ENCODE data around the gene KRT38.
"Not testable (repeated sequence)": the region's sequence is repeated elsewhere in the genome, so short reads cannot be mapped to it uniquely, and the experiment has no call there.

Gene KRT38

GRCh38 chr17:41462705-41463104 lies 21.9 kb upstream of the KRT38 start:
- no peak for DNase-seq (ENCODE audit: low read depth, low spot score)

- no peak for DNase-seq (ENCODE audit: low read depth, low spot score)
Observed at GRCh38 chr17:41457676-41458075, 16.9 kb upstream of the KRT38 start.

GRCh38 chr17:41456204-41456603 lies 15.4 kb upstream of the KRT38 start:
- no peak for DNase-seq (ENCODE audit: low read depth, low spot score)

GRCh38 chr17:41455236-41455635 lies 14.5 kb upstream of the KRT38 start:
- no peak for DNase-seq (ENCODE audit: low read depth, low spot score)

GRCh38 chr17:41453066-41453465 lies 12.3 kb upstream of the KRT38 start:
- no peak for DNase-seq (ENCODE audit: low read depth, low spot score)

- DNase-seq (ENCODE audit: low read depth, low spot score), result no peak
Observed at GRCh38 chr17:41452281-41452680, 11.5 kb upstream of the KRT38 start.

- DNase-seq (ENCODE audit: low read depth, low spot score), result no peak
Observed at GRCh38 chr17:41451154-41451728, 10.5 kb upstream of the KRT38 start.

- no peak for DNase-seq (ENCODE audit: low read depth, low spot score)
Observed at GRCh38 chr17:41449008-41449407, 8.2 kb upstream of the KRT38 start.

- DNase-seq (ENCODE audit: low read depth, low spot score), result no peak
Observed at GRCh38 chr17:41448506-41448905, 7.7 kb upstream of the KRT38 start.

- DNase-seq (ENCODE audit: low read depth, low spot score), result no peak
Observed at GRCh38 chr17:41446806-41447205, 6.0 kb upstream of the KRT38 start.

- no peak for DNase-seq (ENCODE audit: low read depth, low spot score)
Observed at GRCh38 chr17:41444640-41445039, 3.9 kb upstream of the KRT38 start.

- DNase-seq (ENCODE audit: low read depth, low spot score), result no peak
Observed at GRCh38 chr17:41444186-41444585, 3.4 kb upstream of the KRT38 start.

- DNase-seq (ENCODE audit: low read depth, low spot score), result no peak
Observed at GRCh38 chr17:41442739-41443138, 2.0 kb upstream of the KRT38 start.

- no peak for DNase-seq (ENCODE audit: low read depth, low spot score)
Observed at GRCh38 chr17:41439375-41439774, 1.4 kb downstream of the KRT38 start.

GRCh38 chr17:41437769-41438168 lies 3.0 kb downstream of the KRT38 start:
- DNase-seq (ENCODE audit: low read depth, low spot score), result no peak

- no peak for DNase-seq (ENCODE audit: low read depth, low spot score)
Observed at GRCh38 chr17:41437254-41437653, 3.5 kb downstream of the KRT38 start.

- DNase-seq (ENCODE audit: low read depth, low spot score), result no peak
Observed at GRCh38 chr17:41434415-41434814, 6.4 kb downstream of the KRT38 start.

- DNase-seq (ENCODE audit: low read depth, low spot score), result no peak
Observed at GRCh38 chr17:41434005-41434404, 6.8 kb downstream of the KRT38 start.

- no peak for DNase-seq (ENCODE audit: low read depth, low spot score)
Observed at GRCh38 chr17:41433586-41433985, 7.2 kb downstream of the KRT38 start.

- not testable (repeated sequence) for DNase-seq (ENCODE audit: low read depth, low spot score)
Observed at GRCh38 chr17:41430376-41430775, 10.4 kb downstream of the KRT38 start.

- no peak for DNase-seq (ENCODE audit: low read depth, low spot score)
Observed at GRCh38 chr17:41429667-41430066, 11.1 kb downstream of the KRT38 start.

- no peak for DNase-seq (ENCODE audit: low read depth, low spot score)
Observed at GRCh38 chr17:41428591-41429291, 12.0 kb downstream of the KRT38 start.

- no peak for DNase-seq (ENCODE audit: low read depth, low spot score)
Observed at GRCh38 chr17:41424111-41424635, 16.6 kb downstream of the KRT38 start, which contains the start of gene KRT37. Gene KRT37 (minus strand): TSS chr17:41424585. CDS start chr17:41424523, 62 bp downstream.

Data from activated CD4-positive, CD25-positive, alpha-beta regulatory T cell treated with anti-CD3 and anti-CD28 coated beads, Interleukin-2, amount 50 U/mL, for 16 hours (primary cell).